SK-N-SH (cell line): ENCODE data around the gene GPATCH2L.

Source experiments
- GATA2 ChIP-seq: sonication (generic); formaldehyde crosslinking; IDR thresholded peaks from 2 replicates; pipeline ENCODE4 v1.5.0; 2020; ENCODE audit warnings: mild to moderate bottlenecking, missing genetic modification reagents
- JUND ChIP-seq: IDR thresholded peaks from 2 replicates; pipeline ENCODE4 v1.4.0; 2012
- NFIC ChIP-seq: IDR thresholded peaks from 2 replicates; pipeline ENCODE4 v1.4.0; 2012; ENCODE audit warnings: borderline replicate concordance
- NRF1 ChIP-seq: IDR thresholded peaks from 2 replicates; pipeline ENCODE4 v1.6.1; 2012; ENCODE audit warnings: low read depth, mild to moderate bottlenecking, low read length
- POLR2AphosphoS5 ChIP-seq: IDR thresholded peaks from 2 replicates; pipeline ENCODE4 v1.6.1; 2012; ENCODE audit warnings: low read depth, low read length
- USF1 ChIP-seq: IDR thresholded peaks from 2 replicates; pipeline ENCODE4 v1.4.0; 2012; ENCODE audit warnings: low read depth, borderline replicate concordance
- TF ChIP-seq, protein P1 (sequence below): fragments of 200-600 bp; sonication (generic); IDR thresholded peaks from 2 replicates; pipeline ENCODE4 v1.6.1; 2017; ENCODE audit warnings: antibody characterized with exemption, mild to moderate bottlenecking, moderate library complexity
- TF ChIP-seq, protein P2 (sequence below): fragments of 150-350 bp; IDR thresholded peaks from 2 replicates; pipeline ENCODE4 v1.6.1; 2017; ENCODE audit warnings: antibody characterized with exemption, low read length, low read depth, borderline replicate concordance

DNA sequence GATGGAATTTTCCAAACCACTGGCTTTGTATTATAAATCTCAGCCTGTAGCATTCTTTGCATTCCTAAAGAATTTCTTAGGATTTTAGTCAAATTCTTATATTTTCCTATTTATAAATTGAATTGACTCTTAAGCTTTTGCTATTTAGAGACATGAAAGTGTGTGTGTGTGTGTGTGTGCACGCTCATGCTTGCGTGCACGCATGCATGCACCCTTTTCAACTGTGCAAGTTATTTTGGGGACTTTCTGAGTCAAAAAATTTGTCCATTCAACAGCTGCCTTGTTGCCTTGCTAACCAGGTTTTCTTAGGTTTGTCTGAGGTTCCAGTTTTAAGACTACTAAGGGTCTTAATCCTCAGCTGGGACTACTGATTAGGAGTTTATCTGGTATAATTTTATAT is 42.6 kb downstream of the GPATCH2L start:
- TF ChIP-seq GATA2 (CRISPR knock-in tag) (no peak), USF1 (no peak), POLR2AphosphoS5 (no peak), JUND (no peak), NFIC (no peak), NRF1 (no peak)
- TF ChIP-seq, protein P1, sequence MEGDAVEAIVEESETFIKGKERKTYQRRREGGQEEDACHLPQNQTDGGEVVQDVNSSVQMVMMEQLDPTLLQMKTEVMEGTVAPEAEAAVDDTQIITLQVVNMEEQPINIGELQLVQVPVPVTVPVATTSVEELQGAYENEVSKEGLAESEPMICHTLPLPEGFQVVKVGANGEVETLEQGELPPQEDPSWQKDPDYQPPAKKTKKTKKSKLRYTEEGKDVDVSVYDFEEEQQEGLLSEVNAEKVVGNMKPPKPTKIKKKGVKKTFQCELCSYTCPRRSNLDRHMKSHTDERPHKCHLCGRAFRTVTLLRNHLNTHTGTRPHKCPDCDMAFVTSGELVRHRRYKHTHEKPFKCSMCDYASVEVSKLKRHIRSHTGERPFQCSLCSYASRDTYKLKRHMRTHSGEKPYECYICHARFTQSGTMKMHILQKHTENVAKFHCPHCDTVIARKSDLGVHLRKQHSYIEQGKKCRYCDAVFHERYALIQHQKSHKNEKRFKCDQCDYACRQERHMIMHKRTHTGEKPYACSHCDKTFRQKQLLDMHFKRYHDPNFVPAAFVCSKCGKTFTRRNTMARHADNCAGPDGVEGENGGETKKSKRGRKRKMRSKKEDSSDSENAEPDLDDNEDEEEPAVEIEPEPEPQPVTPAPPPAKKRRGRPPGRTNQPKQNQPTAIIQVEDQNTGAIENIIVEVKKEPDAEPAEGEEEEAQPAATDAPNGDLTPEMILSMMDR, result no peak
- TF ChIP-seq, protein P2, sequence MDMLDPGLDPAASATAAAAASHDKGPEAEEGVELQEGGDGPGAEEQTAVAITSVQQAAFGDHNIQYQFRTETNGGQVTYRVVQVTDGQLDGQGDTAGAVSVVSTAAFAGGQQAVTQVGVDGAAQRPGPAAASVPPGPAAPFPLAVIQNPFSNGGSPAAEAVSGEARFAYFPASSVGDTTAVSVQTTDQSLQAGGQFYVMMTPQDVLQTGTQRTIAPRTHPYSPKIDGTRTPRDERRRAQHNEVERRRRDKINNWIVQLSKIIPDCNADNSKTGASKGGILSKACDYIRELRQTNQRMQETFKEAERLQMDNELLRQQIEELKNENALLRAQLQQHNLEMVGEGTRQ, result no peak
